ENCODE results near the gene SNX12. TPM values are rescaled to one million over a fixed set of nuclear protein-coding genes. Genes with fewer than 3 reads are reported as not detected.

The SNX12 gene
- total RNA-seq, 2 donors from 2014 or later: 62.1 to 76.8 TPM

- peak overlapping the region; percentile 76 for H3K27ac ChIP-seq
- no peak for TF ChIP-seq CTCF (IDR thresholded peaks at IDR 0.05)
- H3K4me3 ChIP-seq: peak overlapping the region; percentile 47
- H3K27me3 ChIP-seq: no peaks in the 10 kb centered on the region
- H3K36me3 ChIP-seq: no peaks in the 10 kb centered on the region
- no peaks in the 10 kb centered on the region for H3K4me1 ChIP-seq
- intact Hi-C loops (cut with DNase I): no loop called here
- DNase-seq: no peak
- H3K9ac ChIP-seq (ENCODE audit: low read depth in 2 of 2, low read length in 2 of 2): peak overlapping the region; percentile 53
- H3K9me3 ChIP-seq: no peaks in the 10 kb centered on the region
Observed at GRCh38 chrX:71067712-71068043, 456 bp downstream of the SNX12 start.

- TF ChIP-seq CTCF (IDR thresholded peaks at IDR 0.05): no peak
- peak overlapping the region; percentile 76 for H3K27ac ChIP-seq
- no peaks in the 10 kb centered on the region for H3K36me3 ChIP-seq
- intact Hi-C loops (cut with DNase I): no loop called here
- DNase-seq: no peak
- H3K9me3 ChIP-seq: no peaks in the 10 kb centered on the region
- no peaks in the 10 kb centered on the region for H3K27me3 ChIP-seq
- no peaks in the 10 kb centered on the region for H3K4me1 ChIP-seq
- peak overlapping the region; percentile 47 for H3K4me3 ChIP-seq
- peak overlapping the region; percentile 53 for H3K9ac ChIP-seq (ENCODE audit: low read depth in 2 of 2, low read length in 2 of 2)
Observed at GRCh38 chrX:71067089-71067488, 1.0 kb downstream of the SNX12 start.

GRCh38 chrX:71060127-71060526 is 8.0 kb downstream of the SNX12 start:
- no peaks in the 10 kb centered on the region for H3K4me1 ChIP-seq
- intact Hi-C loops (cut with DNase I): no loop called here

GRCh38 chrX:71057848-71058530 is 10.1 kb downstream of the SNX12 start:
- intact Hi-C loops (cut with DNase I): no loop called here
- no peak for DNase-seq
- no peaks in the 10 kb centered on the region for H3K36me3 ChIP-seq

More at GRCh38 chrX:71060127-71060526, 8.0 kb downstream of the SNX12 start:
- Histone ChIP-seq H3K9me3 (no peaks in the 10 kb centered on the region), H3K9ac (ENCODE audit: low read depth in 2 of 2, low read length in 2 of 2) (no peak overlapping the region), H3K4me3 (no peak overlapping the region), H3K27me3 (no peaks in the 10 kb centered on the region), H3K36me3 (no peaks in the 10 kb centered on the region), H3K27ac (no peak overlapping the region)
- TF ChIP-seq CTCF (IDR thresholded peaks at IDR 0.05): no peak
- no peak for DNase-seq

GRCh38 chrX:71056867-71057266 is 11.3 kb downstream of the SNX12 start:
- intact Hi-C loops (cut with DNase I): no loop called here
- Histone ChIP-seq H3K9ac (ENCODE audit: low read depth in 2 of 2, low read length in 2 of 2) (no peak overlapping the region), H3K4me1 (no peaks in the 10 kb centered on the region), H3K27me3 (no peaks in the 10 kb centered on the region), H3K9me3 (no peaks in the 10 kb centered on the region), H3K4me3 (no peak overlapping the region), H3K36me3 (no peaks in the 10 kb centered on the region), H3K27ac (no peak overlapping the region)
- DNase-seq: no peak
- TF ChIP-seq CTCF (IDR thresholded peaks at IDR 0.05): no peak

More at GRCh38 chrX:71057848-71058530, 10.1 kb downstream of the SNX12 start:
- Histone ChIP-seq H3K27ac (no peak overlapping the region), H3K27me3 (no peaks in the 10 kb centered on the region), H3K4me3 (no peak overlapping the region), H3K4me1 (no peaks in the 10 kb centered on the region), H3K9ac (ENCODE audit: low read depth in 2 of 2, low read length in 2 of 2) (no peak overlapping the region), H3K9me3 (no peaks in the 10 kb centered on the region)
- no peak for TF ChIP-seq CTCF (IDR thresholded peaks at IDR 0.05)
